Measurements from ENCODE around the gene PLXNA1. TPM values are rescaled to one million over a fixed set of nuclear protein-coding genes. Genes with fewer than 3 reads are reported as not detected.

The PLXNA1 gene
- total RNA-seq, 1 experiment from 2014 or later = 80.6 TPM

- intact Hi-C loops (cut with micrococcal nuclease; ENCODE audit: unreplicated experiment) (no loop called here), in situ Hi-C loops (cut with HindIII; ENCODE audit: low pct_unique_long_range_greater_than_20kb, low sequenced_read_pairs) (no loop called here)
- DNase-seq (ENCODE audit: low read depth, low spot score) = no peak
- no peaks in the 10 kb centered on the region for H3K36me3 ChIP-seq (ENCODE audit: control insufficient read depth, insufficient read depth, low read length)
- H3K9me3 ChIP-seq (ENCODE audit: control insufficient read depth, insufficient read depth, low read depth, low read length) = no peaks in the 10 kb centered on the region
- TF ChIP-seq REST (IDR thresholded peaks at IDR 0.05; ENCODE audit: insufficient read depth in 1 of 2, low read depth in 2 of 2, low read length in 1 of 2) = no peak
- TF ChIP-seq POLR2AphosphoS5 (IDR thresholded peaks at IDR 0.05; ENCODE audit: low read depth, low read length) = no peak
- no peak for TF ChIP-seq SIN3A (IDR thresholded peaks at IDR 0.05; ENCODE audit: borderline replicate concordance, insufficient read depth, low read depth, low read length)
- no peak for TF ChIP-seq CTCF (IDR thresholded peaks at IDR 0.05)
- TF ChIP-seq TCF7L2 (IDR thresholded peaks at IDR 0.05; ENCODE audit: low read depth, low read length) = no peak
- no peaks in the 10 kb centered on the region for H3K27me3 ChIP-seq (ENCODE audit: control insufficient read depth, insufficient read depth, low read length)
- ChIA-PET CTCF (no interaction called here), POLR2A (no interaction called here)
- H3K4me3 ChIP-seq (ENCODE audit: low read depth in 2 of 2, low read length in 2 of 2) = no peak overlapping the region
- no peak overlapping the region for H3K27ac ChIP-seq (ENCODE audit: low read length)
- no TSS peak for BruUV-seq (replicated peaks)
- no peak for ATAC-seq
- peaks cover 5% of the 10 kb centered on the region; the same call in 1 of the 2 replicates for H3K4me1 ChIP-seq (ENCODE audit: control insufficient read depth, insufficient read depth, low read length)
Measured at GRCh38 chr3:126998728-126999127, 15.8 kb downstream of the PLXNA1 start.

GRCh38 chr3:126999383-126999782 lies 16.5 kb downstream of the PLXNA1 start:
- in situ Hi-C loops (cut with HindIII; ENCODE audit: low pct_unique_long_range_greater_than_20kb, low sequenced_read_pairs) = no loop called here
- Histone ChIP-seq H3K4me3 (ENCODE audit: low read depth in 2 of 2, low read length in 2 of 2) (no peak overlapping the region), H3K27ac (ENCODE audit: low read length) (no peak overlapping the region), H3K36me3 (ENCODE audit: control insufficient read depth, insufficient read depth, low read length) (no peaks in the 10 kb centered on the region), H3K27me3 (ENCODE audit: control insufficient read depth, insufficient read depth, low read length) (no peaks in the 10 kb centered on the region), H3K4me1 (ENCODE audit: control insufficient read depth, insufficient read depth, low read length) (peaks cover 5% of the 10 kb centered on the region; the same call in 1 of the 2 replicates), H3K9me3 (ENCODE audit: control insufficient read depth, insufficient read depth, low read depth, low read length) (no peaks in the 10 kb centered on the region)
- POLR2A ChIA-PET = no interaction called here
- no peak for TF ChIP-seq REST (IDR thresholded peaks at IDR 0.05; ENCODE audit: insufficient read depth in 1 of 2, low read depth in 2 of 2, low read length in 1 of 2)
- TF ChIP-seq SIN3A (IDR thresholded peaks at IDR 0.05; ENCODE audit: borderline replicate concordance, insufficient read depth, low read depth, low read length) = no peak
- no peak for TF ChIP-seq CTCF (IDR thresholded peaks at IDR 0.05)
- TF ChIP-seq TCF7L2 (IDR thresholded peaks at IDR 0.05; ENCODE audit: low read depth, low read length) = no peak
- TF ChIP-seq POLR2AphosphoS5 (IDR thresholded peaks at IDR 0.05; ENCODE audit: low read depth, low read length) = no peak
- no peak for DNase-seq (ENCODE audit: low read depth, low spot score)
- ATAC-seq = no peak
- CTCF ChIA-PET = no interaction called here
- no TSS peak for BruUV-seq (replicated peaks)
- intact Hi-C loops (cut with micrococcal nuclease; ENCODE audit: unreplicated experiment) = no loop called here

Data from Panc1 (cell line).